GM21390 (cell line): ENCODE data around the gene AP3B2.
"Not testable (repeated sequence)": the region's sequence is repeated elsewhere in the genome, so short reads cannot be mapped to it uniquely, and the experiment has no call there.

ENCODE experiments used
- ATAC-seq: cut with Tn5 transposase; IDR thresholded peaks from one replicate; pipeline ENCODE4 v1.9.1; 2021; ENCODE audit not compliant: unreplicated experiment

AP3B2 gene

GRCh38 chr15:82649226-82649999 is 60.3 kb downstream of the AP3B2 start:
- ATAC-seq, result no peak

GRCh38 chr15:82648257-82649103 is 61.2 kb downstream of the AP3B2 start:
- no peak for ATAC-seq

- no peak for ATAC-seq
Measured at GRCh38 chr15:82647835-82648256, 61.8 kb downstream of the AP3B2 start.

DNA sequence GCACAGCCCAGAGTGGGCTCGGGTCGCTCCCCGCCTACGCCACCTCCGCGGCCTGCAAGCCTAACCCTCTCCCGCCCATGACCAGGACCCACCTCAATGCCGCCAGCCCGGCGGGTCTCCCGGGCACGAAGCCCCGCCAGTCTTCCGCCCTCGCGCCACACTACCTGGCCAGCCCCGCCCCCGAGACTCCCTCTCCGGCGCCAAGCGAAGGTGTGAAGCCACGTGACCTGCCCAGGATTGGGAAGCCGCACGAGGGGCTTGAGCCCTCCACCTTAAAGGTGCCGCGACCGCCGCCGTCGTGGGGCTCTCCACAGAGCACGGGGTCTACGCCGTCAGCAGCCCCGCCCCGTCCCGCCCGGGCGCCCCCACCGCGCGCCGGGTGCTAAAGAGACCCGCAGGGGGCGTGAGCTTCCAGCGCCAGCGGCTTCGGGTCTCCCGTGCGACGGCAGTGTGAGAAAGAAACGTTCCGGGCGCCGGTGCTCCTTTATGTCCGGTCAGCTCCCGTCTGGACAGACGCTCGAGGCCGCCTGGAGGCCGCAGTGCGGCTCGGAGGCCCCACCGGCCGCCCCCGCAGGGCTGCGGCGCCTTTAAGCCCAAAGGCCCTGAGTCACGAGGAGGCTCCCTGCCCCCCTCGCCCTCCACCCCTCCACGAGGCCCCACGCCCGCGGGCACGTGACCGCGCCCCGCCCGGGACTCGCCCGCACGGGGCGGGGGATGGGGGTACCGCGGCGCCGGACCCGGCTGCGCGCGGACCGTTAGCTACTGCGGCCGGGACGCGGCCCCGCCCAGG is 62.4 kb downstream of the AP3B2 start, which contains the start of gene CPEB1:
CPEB1 (minus strand) TSS at position 319 of the 790 bp plus-strand sequence. CDS start 18,904 bp downstream, outside the sequence.
- ATAC-seq, result no peak

DNA sequence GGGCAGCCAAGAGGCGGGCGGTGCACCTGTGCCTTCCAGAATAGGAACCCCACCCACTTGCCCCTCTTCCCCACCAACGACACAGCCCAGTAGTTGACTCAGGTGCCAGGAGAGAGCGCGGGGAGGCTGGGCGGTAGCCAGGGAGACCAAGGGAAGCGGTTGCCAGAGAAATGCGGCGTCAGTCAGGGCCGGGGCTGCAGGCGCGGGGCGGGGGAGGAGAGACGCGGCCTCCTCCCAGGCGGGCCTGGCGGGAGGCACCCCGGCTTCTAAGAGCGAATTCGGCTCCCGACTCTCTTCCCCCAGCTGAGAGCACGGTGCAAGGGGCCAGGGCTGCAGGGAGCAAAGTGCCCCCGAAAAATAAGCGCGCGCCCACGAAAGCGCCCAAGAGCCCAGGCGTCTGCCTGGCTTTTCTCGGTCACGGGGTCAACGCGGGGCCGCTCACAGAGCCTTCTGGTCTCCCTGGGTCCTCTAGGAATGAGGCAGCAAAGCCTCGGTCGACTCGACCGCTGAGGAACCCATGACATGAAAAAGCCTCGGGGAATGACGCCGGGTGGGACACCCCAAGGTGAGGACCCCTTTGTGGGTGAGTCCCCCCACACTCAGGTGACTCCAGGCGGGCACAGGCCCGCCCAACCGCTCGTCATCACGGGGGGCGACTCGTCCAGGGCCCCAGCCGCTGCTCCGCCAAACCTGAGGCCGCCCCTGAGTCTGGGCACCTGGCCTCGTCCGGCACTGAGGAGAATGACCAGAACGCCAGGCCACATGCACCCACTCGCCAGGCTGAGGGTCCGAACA is 63.2 kb downstream of the AP3B2 start:
- no peak for ATAC-seq

DNA sequence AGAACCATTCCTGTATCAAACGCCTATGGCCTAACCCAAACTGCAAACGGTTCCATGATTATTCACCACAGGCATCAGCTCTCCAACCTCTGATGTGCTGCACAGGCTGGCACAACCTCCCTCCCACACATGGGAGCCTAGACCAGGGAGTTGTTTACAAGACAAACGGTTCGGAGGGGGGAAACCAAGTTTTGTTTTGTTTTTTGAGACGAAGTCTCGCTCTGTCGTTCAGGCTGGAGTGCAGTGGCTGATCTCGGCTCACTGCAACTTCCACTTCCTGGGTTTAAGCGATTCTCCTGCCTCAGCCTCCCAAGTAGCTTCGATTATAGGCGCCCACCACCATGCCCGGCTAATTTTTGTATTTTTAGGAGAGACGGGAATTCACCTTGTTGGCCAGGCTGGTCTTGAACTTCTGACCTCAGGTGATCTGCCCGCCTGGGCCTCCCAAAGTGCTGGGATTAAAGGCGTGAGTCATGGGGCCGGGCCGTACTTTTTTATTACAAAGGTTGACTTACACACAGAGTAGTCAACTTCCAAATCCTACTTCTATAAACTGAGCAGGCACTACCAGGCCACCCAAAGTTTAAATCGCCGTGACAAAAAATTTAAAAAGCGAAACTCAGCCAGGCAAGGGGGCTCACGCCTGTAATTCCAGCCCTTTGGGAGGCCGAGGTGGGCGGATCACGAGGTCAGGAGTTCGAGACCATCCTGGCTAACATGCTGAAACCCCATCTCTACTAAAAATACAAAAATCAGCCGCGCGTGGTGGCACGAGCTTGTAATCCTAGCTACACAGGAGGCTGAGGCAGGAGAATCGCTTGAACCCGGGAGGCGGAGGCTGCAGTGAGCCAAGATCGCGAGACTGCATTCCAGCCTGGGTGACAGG is 64.5 kb downstream of the AP3B2 start:
- ATAC-seq, result not testable (repeated sequence)

DNA sequence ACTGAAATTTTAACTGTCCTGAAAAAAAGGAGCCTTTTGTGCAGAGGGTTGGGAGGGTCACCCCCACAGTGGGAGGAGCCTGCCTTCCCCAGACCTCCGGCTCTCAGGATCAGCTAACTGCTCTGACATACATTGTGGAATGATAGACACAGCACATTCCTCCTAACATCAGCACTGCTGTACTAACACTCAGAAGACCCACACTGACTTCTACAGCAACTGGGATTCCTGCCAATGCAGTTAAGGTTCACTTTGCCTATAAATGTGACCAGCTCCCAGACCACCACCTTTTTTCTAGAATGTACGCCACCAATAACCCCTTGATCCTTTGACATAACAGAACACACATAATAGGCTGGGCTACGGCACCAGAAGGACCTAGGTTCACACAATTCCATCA is 65.7 kb downstream of the AP3B2 start:
- ATAC-seq, result no peak

GRCh38 chr15:82642656-82643055 is 67.0 kb downstream of the AP3B2 start:
- ATAC-seq, result no peak

DNA sequence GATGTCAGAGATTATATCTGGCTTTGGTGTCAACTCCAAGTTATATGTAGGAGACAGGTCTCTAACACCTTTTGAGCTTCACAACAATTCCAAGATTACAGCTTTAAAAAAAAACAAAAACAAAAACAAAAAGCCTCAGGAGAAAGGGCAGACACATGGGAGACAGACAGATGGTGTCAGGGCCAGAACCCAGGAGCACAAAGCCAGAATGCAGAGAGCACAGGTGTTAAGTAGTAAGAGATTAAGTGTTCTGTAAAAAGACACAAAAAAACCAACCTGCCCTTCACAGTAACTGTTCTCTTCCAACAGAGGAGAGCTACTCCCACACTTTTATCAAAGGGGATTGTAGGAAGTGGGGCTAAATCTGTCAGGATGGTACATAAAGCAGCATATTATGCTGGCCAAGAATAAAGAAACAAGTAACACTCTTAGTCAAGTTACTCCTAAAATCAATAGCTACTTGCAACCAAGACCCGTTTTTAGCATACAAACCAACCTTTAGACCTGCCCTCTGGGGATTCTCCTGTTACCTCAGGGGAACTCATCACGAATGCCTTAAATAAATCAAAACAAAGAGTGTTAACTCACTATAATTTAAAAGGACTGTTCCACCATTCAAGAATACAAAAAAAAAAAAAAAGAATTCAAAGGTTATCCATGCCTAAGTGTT is 68.4 kb downstream of the AP3B2 start:
- ATAC-seq, result no peak

DNA sequence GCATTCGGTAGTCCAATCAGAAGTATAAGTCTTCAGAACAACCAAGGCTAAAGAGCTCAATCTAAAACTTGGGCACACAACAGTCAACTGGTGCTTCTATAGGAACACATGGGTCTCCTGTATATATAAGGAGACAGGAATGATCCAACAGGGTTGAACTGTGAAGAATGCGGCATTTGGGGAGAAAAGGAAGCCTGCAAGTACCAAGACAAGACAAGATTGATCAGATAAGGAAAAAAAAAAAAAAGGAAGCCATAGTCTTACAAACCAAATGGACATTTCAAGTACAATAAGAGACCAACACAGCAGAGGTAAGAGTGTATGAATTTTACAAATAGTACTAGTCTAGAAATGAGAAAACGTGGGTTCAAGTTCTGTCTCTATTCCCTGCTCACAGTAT is 69.0 kb downstream of the AP3B2 start:
- no peak for ATAC-seq

- no peak for ATAC-seq
Measured at GRCh38 chr15:82635798-82636197, 73.9 kb downstream of the AP3B2 start.

- no peak for ATAC-seq
Measured at GRCh38 chr15:82630033-82630432, 79.6 kb downstream of the AP3B2 start.

DNA sequence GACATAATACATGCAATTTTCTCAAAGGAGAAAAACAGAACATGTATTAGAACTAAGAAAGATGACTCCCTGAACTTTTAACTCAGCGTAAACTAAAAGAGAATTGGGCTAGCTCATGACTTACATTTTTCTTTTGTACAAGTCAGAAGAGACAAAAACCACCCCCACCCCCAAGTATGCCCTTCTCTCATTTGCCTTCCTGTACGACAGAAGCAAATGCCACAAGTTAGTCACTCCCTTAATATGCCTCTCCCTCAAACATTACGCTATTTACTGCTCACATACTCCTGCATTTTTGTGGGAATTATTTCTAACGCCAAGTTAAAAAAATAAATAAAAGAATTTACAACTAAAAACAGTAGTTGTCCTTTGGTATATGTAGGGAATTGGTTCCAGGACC is 84.5 kb downstream of the AP3B2 start:
- ATAC-seq, result no peak

- ATAC-seq, result no peak
Measured at GRCh38 chr15:82624438-82624837, 85.2 kb downstream of the AP3B2 start.

DNA sequence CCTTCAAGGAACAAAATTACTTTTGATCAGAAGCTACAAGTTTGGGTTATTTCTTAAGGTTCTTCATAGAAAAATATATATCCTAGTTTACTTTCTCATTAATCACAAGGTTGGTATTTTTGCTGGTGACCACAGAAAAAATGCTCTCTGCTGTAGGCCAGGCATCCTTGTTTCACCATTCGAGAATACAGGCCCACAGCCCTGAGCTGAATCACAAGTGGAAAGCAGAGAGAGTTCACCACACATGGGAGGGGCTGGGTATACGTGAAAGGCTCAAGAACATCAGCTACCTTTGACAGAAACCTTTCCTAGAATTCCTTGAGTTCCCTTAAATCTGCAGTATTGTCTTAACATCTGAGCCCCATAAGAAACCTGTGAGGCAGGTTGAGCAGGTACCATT is 85.7 kb downstream of the AP3B2 start:
- no peak for ATAC-seq

DNA sequence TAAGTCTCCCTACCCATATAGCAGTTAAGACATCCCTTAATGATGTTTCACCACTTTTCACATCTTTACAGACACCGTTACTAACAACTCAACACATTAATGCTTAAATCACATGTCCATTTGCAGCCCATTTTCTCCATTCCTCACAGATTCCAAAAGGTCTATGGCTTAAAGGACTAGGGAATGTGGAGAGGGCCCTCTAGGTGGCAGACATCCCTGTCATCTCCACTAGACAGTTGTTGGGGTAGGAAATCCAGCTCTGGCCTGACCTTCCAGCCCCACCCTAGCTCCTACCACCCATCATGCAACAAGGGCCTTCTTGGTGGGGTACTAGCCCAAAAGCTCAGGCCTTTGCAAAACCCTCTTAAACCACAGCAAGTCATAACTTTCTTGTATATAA is 87.7 kb downstream of the AP3B2 start:
- ATAC-seq, result no peak

- no peak for ATAC-seq
Measured at GRCh38 chr15:82613747-82614146, 95.9 kb downstream of the AP3B2 start.

DNA sequence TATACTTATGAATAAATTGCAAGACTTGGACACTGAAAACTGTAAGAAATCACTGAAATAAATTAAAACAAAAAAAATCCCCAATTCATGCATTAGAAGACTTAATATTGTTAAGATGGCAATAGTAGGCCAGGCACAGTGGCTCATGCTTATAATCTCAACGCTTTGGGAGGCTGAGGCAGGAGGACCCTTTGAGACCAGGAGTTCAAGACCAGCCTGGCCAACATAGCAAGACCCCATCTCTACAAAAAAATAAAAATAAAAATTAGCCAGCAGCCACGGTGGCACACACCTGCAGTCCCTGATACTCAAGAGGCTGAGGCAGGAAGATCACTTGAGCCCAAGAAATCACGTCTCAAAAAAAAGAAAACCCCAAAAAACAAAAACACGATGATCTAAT is 98.3 kb downstream of the AP3B2 start:
- ATAC-seq, result no peak
